ENCODE data around the gene SEMA6B. TPM values are rescaled to one million over a fixed set of nuclear protein-coding genes. Genes with fewer than 3 reads are reported as not detected.

Gene SEMA6B
- total and polyA plus RNA-seq, 2 of the 8 experiments (the other 6 are each of a cell fraction or from before 2014, with no cell fraction given), result 31.3 to 54.4 TPM

- Histone ChIP-seq H3K27me3 (replicated peaks in 1 of 4; ENCODE audit: control insufficient read depth in 3 of 4, extremely low read depth in 1 of 4, insufficient read depth in 3 of 4, low read length in 3 of 4) (no peaks in the 10 kb centered on the region), H2AFZ (ENCODE audit: low read length) (no peak overlapping the region), H3K27ac (ENCODE audit: low read depth, low read length) (no peak overlapping the region), H3K9me3 (ENCODE audit: insufficient read depth in 2 of 2, low read depth in 1 of 2, low read length in 1 of 2) (no peaks in the 10 kb centered on the region), H3K4me3 (ENCODE audit: extremely low read depth in 1 of 4, insufficient read depth in 2 of 4, low read depth in 3 of 4, low read length in 4 of 4) (no peak overlapping the region), H2AK5ac (ENCODE audit: low read depth, low read length) (no peak overlapping the region), H3K4me1 (replicated peaks in 1 of 4; ENCODE audit: control insufficient read depth in 3 of 4, insufficient read depth in 4 of 4, low read length in 3 of 4) (peaks cover 0 to 2% (median 0%) of the 10 kb centered on the region in 4 experiments; a peak in 1 of 7 replicates), H3K4me2 (ENCODE audit: insufficient read depth in 1 of 2, low read depth in 2 of 2, low read length in 2 of 2) (no peak overlapping the region), H4K20me1 (replicated peaks in 1 of 2; ENCODE audit: control insufficient read depth in 1 of 2, insufficient read depth in 2 of 2, low read length in 2 of 2) (peaks cover 11 to 13% of the 10 kb centered on the region in 2 experiments), H2BK5ac (ENCODE audit: low read depth, low read length) (no peak overlapping the region), H3K18ac (ENCODE audit: extremely low read depth, low read length) (no peak overlapping the region), H3K23ac (ENCODE audit: insufficient read length) (no peak overlapping the region), H4K91ac (replicated peaks; ENCODE audit: insufficient read length, low read length) (no peak overlapping the region), H2BK120ac (replicated peaks; ENCODE audit: low read depth, low read length) (no peak overlapping the region), H3K79me1 (ENCODE audit: low read depth, low read length) (peaks cover 7% of the 10 kb centered on the region), H2BK12ac (ENCODE audit: low read depth, low read length) (no peak overlapping the region; the same call in 1 of the 2 replicates), H3K79me2 (ENCODE audit: control insufficient read depth in 1 of 2, insufficient read depth in 2 of 2, low read length in 2 of 2) (peaks cover 0 to 8% of the 10 kb centered on the region in 2 experiments; a peak in 1 of 4 replicates), H3K14ac (ENCODE audit: insufficient read length) (no peak overlapping the region), H2BK20ac (ENCODE audit: low read length) (no peak overlapping the region), H4K8ac (ENCODE audit: extremely low read depth, insufficient read depth, low read length) (no peak overlapping the region), H4K5ac (ENCODE audit: insufficient read length, low read depth, low read length) (no peak overlapping the region), H3K9ac (replicated peaks in 1 of 4; ENCODE audit: extremely low read depth in 1 of 4, low read depth in 3 of 4, low read length in 3 of 4) (no peak overlapping the region), H3K56ac (replicated peaks; ENCODE audit: insufficient read length, low read depth, low read length) (no peak overlapping the region), H3K23me2 (ENCODE audit: low read depth, low read length) (no peaks in the 10 kb centered on the region), H3K36me3 (ENCODE audit: control insufficient read depth in 2 of 4, insufficient read depth in 4 of 4, low read length in 3 of 4) (no peaks in the 10 kb centered on the region), H2BK15ac (ENCODE audit: low read length) (no peak overlapping the region), H3K4ac (replicated peaks; ENCODE audit: insufficient read length, low read depth, low read length) (no peak overlapping the region)
- DNase-seq (ENCODE audit: low read depth in 1 of 2, low spot score in 2 of 2) (no peak), FAIRE-seq (no peak)
- no peak for TF ChIP-seq SUZ12 (IDR thresholded peaks at IDR 0.05; ENCODE audit: low read length)
- no peak for TF ChIP-seq TAF1 (IDR thresholded peaks at IDR 0.05; ENCODE audit: low read depth, low read length)
- no peak for TF ChIP-seq RAD21 (IDR thresholded peaks at IDR 0.05 in 1 of 2, conservative IDR thresholded peaks at IDR 0.05 in 1 of 2; ENCODE audit: low read depth in 2 of 2, low read length in 2 of 2)
- TF ChIP-seq SIX5 (IDR thresholded peaks at IDR 0.05; ENCODE audit: low read depth, low read length), result no peak
- no peak for TF ChIP-seq ATF2 (IDR thresholded peaks at IDR 0.05; ENCODE audit: low read length)
- no peak for TF ChIP-seq HDAC6 (IDR thresholded peaks at IDR 0.05; ENCODE audit: low read depth, low read length)
- no peak for TF ChIP-seq RXRA (IDR thresholded peaks at IDR 0.05; ENCODE audit: insufficient read depth, low read depth, low read length)
- no peak for TF ChIP-seq ZNF274 (IDR thresholded peaks at IDR 0.05; ENCODE audit: borderline replicate concordance, extremely low read depth, low read length)
- 88% methylated on average over 30 of the region's 35 CpGs; no CpG with 5 or more reads in 1 of the 2 experiments for WGBS, 2 experiments (ENCODE audit: extremely low coverage in 1 of 2, insufficient coverage in 1 of 2, insufficient read length in 1 of 2, insufficient replicate concordance in 2 of 2, low coverage in 1 of 2, low lambda C conversion rate in 2 of 2, missing lambda C conversion rate in 1 of 2)
- ChIA-PET POLR2A (ENCODE audit: partially characterized antibody) (interaction anchor here (0.6 to 1.3 kb wide), 6 partner anchors 11 to 73 kb away, joined by 3 to 6 read pairs (median 3); partner anchors contain the start of genes LRG1 and PLIN5), CTCF (ENCODE audit: partially characterized antibody) (interaction anchor here (0.7 to 14.7 kb wide), 24 partner anchors 8 to 284 kb away, joined by 3 to 316 read pairs (median 7); partner anchors contain the start of gene PLIN5)
Measured at GRCh38 chr19:4566402-4567051, 7.0 kb upstream of the SEMA6B start.

Measured in H1 (cell line).